K562 (cell line): ENCODE results near the gene RBM15. TPM values are rescaled to one million over a fixed set of nuclear protein-coding genes. Genes with fewer than 3 reads are reported as not detected.

Experiments used
- ATAC-seq: fragments of 200-7000 bp; cut with Tn5 transposase; 3 replicates; pipeline ENCODE4 v1.9.1; 2020; ENCODE audit warnings: moderate library complexity
- BruUV-seq: library from RNA; stranded (reverse); fragments of 400-500 nt; replicated peaks from 2 replicates; lab custom pipeline; 2021; lab: Mats Ljungman, UMichigan
- CTCF ChIA-PET: fragments of 300-600 bp; formaldehyde crosslinking; extraction: SDS; loops from one replicate; lab custom pipeline; 2021; ENCODE audit warnings: low intra/inter-chr PET ratio; lab: Yijun Ruan, JAX
- POLR2A ChIA-PET: fragments of 300-600, 350-650 bp; sonication (Branson Sonifier 250); formaldehyde crosslinking; extraction: SDS; loops from one replicate; lab custom pipeline; 2021; ENCODE audit warnings: antibody characterized with exemption, inconsistent platforms; lab: Yijun Ruan, JAX
- DNase-seq, 4 experiments: peaks; one replicate each; pipeline versions ENCODE4 v3.0.0 to v3.0.0-alpha.2; 2011 to 2018; ENCODE audit warnings: low spot score in 3 of 4, mixed read lengths in 3 of 4; ENCODE audit errors: extremely low read depth in 1 of 4
- FAIRE-seq: peaks from 2 replicates; lab custom pipeline; 2011; peaks lifted over from hg19 to GRCh38; lab: Jason Lieb, UNC
- H2AFZ ChIP-seq: 2 replicates; pipeline ENCODE4 v1.6.0; 2011; ENCODE audit warnings: low read depth, low read length, control low read depth, inconsistent platforms
- H3K27ac ChIP-seq: fragments of 200-600 bp; 3 replicates; pipeline ENCODE4 v1.8.0; 2011; ENCODE audit warnings: low read depth, mild to moderate bottlenecking, control low read depth, inconsistent platforms, low read length, moderate library complexity, mixed read lengths; ENCODE audit errors: extremely low read depth
- H3K27me3 ChIP-seq, 2 experiments: fragments of 300-600 bp in 1 of 2; 2 replicates in 1 of 2; 3 replicates in 1 of 2; pipeline versions ENCODE4 v1.6.0 to v1.8.0; 2011; ENCODE audit warnings: inconsistent platforms in 2 of 2, low read length in 2 of 2, mild to moderate bottlenecking in 1 of 2, mixed read lengths in 1 of 2, moderate library complexity in 1 of 2; ENCODE audit not compliant: control insufficient read depth in 2 of 2, insufficient read depth in 2 of 2
- H3K36me3 ChIP-seq: fragments of 300-600 bp; 3 replicates; pipeline ENCODE4 v1.8.0; 2011; ENCODE audit warnings: mild to moderate bottlenecking, low read length, inconsistent platforms; ENCODE audit not compliant: control insufficient read depth, insufficient read depth
- H3K4me1 ChIP-seq, 2 experiments: fragments of 200-600 bp in 1 of 2; replicated peaks in 1 of 2; 2 replicates in 1 of 2; 3 replicates in 1 of 2; pipeline versions ENCODE4 v1.5.1 to v1.8.0; 2011; ENCODE audit warnings: inconsistent platforms in 2 of 2, low read length in 2 of 2, mild to moderate bottlenecking in 1 of 2, mixed read lengths in 1 of 2, moderate library complexity in 1 of 2; ENCODE audit not compliant: control insufficient read depth in 2 of 2, insufficient read depth in 2 of 2
- H3K4me2 ChIP-seq: 2 replicates; pipeline ENCODE4 v1.6.1; 2011; ENCODE audit warnings: low read length, control low read depth, inconsistent platforms, mixed read lengths; ENCODE audit not compliant: insufficient read depth
- H3K4me3 ChIP-seq: fragments of 200-600 bp; sonication (generic), shearing (Covaris generic); 2 replicates; pipeline ENCODE4 v1.5.1; 2016; ENCODE audit warnings: control low read depth, inconsistent platforms
- H3K79me2 ChIP-seq: fragments of 200-600 bp; 3 replicates; pipeline ENCODE4 v1.8.0; 2011; ENCODE audit warnings: low read length, inconsistent platforms; ENCODE audit not compliant: control insufficient read depth, insufficient read depth
- H3K9ac ChIP-seq, 2 experiments: 2 replicates each; pipeline versions ENCODE4 v1.6.0 to v1.6.1; 2011; ENCODE audit warnings: low read depth in 2 of 2, low read length in 2 of 2, control low read depth in 1 of 2, inconsistent platforms in 1 of 2, mild to moderate bottlenecking in 1 of 2, mixed read lengths in 1 of 2; ENCODE audit not compliant: insufficient read depth in 1 of 2
- H3K9me1 ChIP-seq: one replicate; pipeline ENCODE4 v1.6.0; 2011; ENCODE audit warnings: inconsistent platforms, mild to moderate bottlenecking, low read length, moderate library complexity; ENCODE audit not compliant: control insufficient read depth, insufficient read depth
- H3K9me3 ChIP-seq: replicated peaks from 2 replicates; pipeline ENCODE4 v1.5.1; 2011; ENCODE audit warnings: low read depth, low read length, inconsistent platforms; ENCODE audit not compliant: control insufficient read depth, insufficient read depth
- H4K20me1 ChIP-seq: replicated peaks from 2 replicates; pipeline ENCODE4 v1.6.1; 2011; ENCODE audit warnings: low read length, inconsistent platforms, mixed read lengths; ENCODE audit not compliant: control insufficient read depth, insufficient read depth
- CHD1 ChIP-seq: fragments of 200-600 bp; sonication (generic); IDR thresholded peaks from one replicate; pipeline ENCODE4 v1.6.1; 2012; ENCODE audit warnings: mild to moderate bottlenecking, moderate library complexity, low read length, inconsistent platforms
- IRF9 ChIP-seq: fragments of 450-650 bp; IDR thresholded peaks from 2 replicates; pipeline ENCODE4 v1.6.1; 2016; ENCODE audit warnings: missing biosample characterization, missing genetic modification characterization
- JUND ChIP-seq, 2 experiments: IDR thresholded peaks; 2 replicates in 1 of 2; 3 replicates in 1 of 2; pipeline ENCODE4 v1.6.1; 2011; ENCODE audit warnings: borderline replicate concordance in 2 of 2, low read depth in 2 of 2, low read length in 2 of 2, improper control_type of control experiment in 1 of 2, missing biosample characterization in 1 of 2, missing genetic modification characterization in 1 of 2, missing genetic modification reagents in 1 of 2
- PHF8 ChIP-seq: fragments of 200-600 bp; sonication (generic); IDR thresholded peaks from 2 replicates; pipeline ENCODE4 v1.6.1; 2012; ENCODE audit warnings: mixed run types, mild to moderate bottlenecking, inconsistent platforms, low read length, moderate library complexity, borderline replicate concordance
- PHTF2 ChIP-seq: fragments of 250-450 bp; sonication (Bioruptor Pico); IDR thresholded peaks from 2 replicates; pipeline ENCODE4 v1.5.0; 2021; ENCODE audit warnings: mild to moderate bottlenecking
- RREB1 ChIP-seq: fragments of 250-450 bp; sonication (Bioruptor Pico); IDR thresholded peaks from 2 replicates; pipeline ENCODE4 v1.4.0; 2020
- SMARCE1 ChIP-seq: fragments of 450-650 bp; IDR thresholded peaks from 2 replicates; pipeline ENCODE4 v1.7.1; 2016; ENCODE audit warnings: mild to moderate bottlenecking
- ZBTB17 ChIP-seq: fragments of 450-650 bp; formaldehyde crosslinking; IDR thresholded peaks from 2 replicates; pipeline ENCODE4 v1.4.0; 2020; ENCODE audit warnings: mild to moderate bottlenecking
- ZBTB9 ChIP-seq: fragments of 450-650 bp; formaldehyde crosslinking; IDR thresholded peaks from 2 replicates; pipeline ENCODE4 v1.4.0; 2020; ENCODE audit warnings: mild to moderate bottlenecking, moderate library complexity
- ZKSCAN8 ChIP-seq: fragments of 200-800 bp; sonication (Bioruptor generic); IDR thresholded peaks from 2 replicates; pipeline ENCODE4 v1.6.1; 2016; ENCODE audit warnings: missing genetic modification characterization, missing compliant biosample characterization
- ZNF121 ChIP-seq: sonication (generic); formaldehyde crosslinking; conservative IDR thresholded peaks from 2 replicates; pipeline ENCODE4 v1.8.0; 2022; ENCODE audit warnings: missing genetic modification reagents
- ZNF212 ChIP-seq: fragments of 450-650 bp; formaldehyde crosslinking; IDR thresholded peaks from 2 replicates; pipeline ENCODE4 v1.4.0; 2020; ENCODE audit warnings: mild to moderate bottlenecking
- ZNF41 ChIP-seq: fragments of 250-450 bp; sonication (Bioruptor Pico); conservative IDR thresholded peaks from 2 replicates; pipeline ENCODE4 v1.4.0; 2020; ENCODE audit warnings: mild to moderate bottlenecking
- ZNF586 ChIP-seq: fragments of 450-650 bp; formaldehyde crosslinking; conservative IDR thresholded peaks from 2 replicates; pipeline ENCODE4 v1.4.0; 2020; ENCODE audit warnings: mild to moderate bottlenecking, moderate library complexity
- ZNF76 ChIP-seq: fragments of 250-450 bp; sonication (Bioruptor Pico); IDR thresholded peaks from 2 replicates; pipeline ENCODE4 v1.4.0; 2020; ENCODE audit warnings: mild to moderate bottlenecking, moderate library complexity, borderline replicate concordance
- WGBS: fragments of 100-300 bp; shearing (Covaris generic); methylation state at CpG from one replicate; pipeline ENCODE4 v1.1.6; 2016; ENCODE audit warnings: low coverage, mixed read lengths; ENCODE audit not compliant: insufficient coverage; ENCODE audit errors: missing lambda C conversion rate; 5-methylcytosine and 5-hydroxymethylcytosine counted together
- in situ Hi-C: fragments of 300-500 bp; cut with MboI; formaldehyde crosslinking; loops from 4 replicates; pipeline ENCODE4 v1.15.0; 2018; ENCODE audit warnings: inconsistent platforms, mixed read lengths
- intact Hi-C: fragments of 100-400 bp; cut with micrococcal nuclease; formaldehyde crosslinking; loops from 2 replicates; pipeline ENCODE4 v1.14.2; 2022
- polyA plus RNA-seq, 8 experiments: library from polyadenylated mRNA; depleted of rRNA in 4 of 8; stranded (reverse) in 5 of 8; unstranded in 3 of 8; fragments of >200 nt; fragmentation: Nextera tagmentation in 2 of 8; fragmentation: Illumina TruSeq in 1 of 8; extraction: Ambion mirVana in 2 of 8; extraction: Trizol in 1 of 8; gene quantifications; 2 replicates each; pipeline versions ENCODE4 v1.2.1 to v1.2.3, GENCODE V29; 2011 to 2014; ENCODE audit warnings: inconsistent platforms in 1 of 8, missing spikeins in 1 of 8
- total RNA-seq, 7 experiments: library from RNA; depleted of rRNA in 6 of 7; stranded (reverse); fragments of >200 nt in 6 of 7; fragmentation: Illumina TruSeq in 2 of 7; extraction: Trizol in 2 of 7; gene quantifications; 2 replicates each; pipeline versions ENCODE4 v1.2.1 to v1.2.3, GENCODE V29; 2011 to 2021; ENCODE audit warnings: low replicate concordance in 1 of 7

RBM15 gene
- total and polyA plus RNA-seq, 9 of the 15 experiments (the other 6 are each of a cell fraction or from before 2014, with no cell fraction given), result 2.4 to 63.4 (median 28.2) TPM

DNA sequence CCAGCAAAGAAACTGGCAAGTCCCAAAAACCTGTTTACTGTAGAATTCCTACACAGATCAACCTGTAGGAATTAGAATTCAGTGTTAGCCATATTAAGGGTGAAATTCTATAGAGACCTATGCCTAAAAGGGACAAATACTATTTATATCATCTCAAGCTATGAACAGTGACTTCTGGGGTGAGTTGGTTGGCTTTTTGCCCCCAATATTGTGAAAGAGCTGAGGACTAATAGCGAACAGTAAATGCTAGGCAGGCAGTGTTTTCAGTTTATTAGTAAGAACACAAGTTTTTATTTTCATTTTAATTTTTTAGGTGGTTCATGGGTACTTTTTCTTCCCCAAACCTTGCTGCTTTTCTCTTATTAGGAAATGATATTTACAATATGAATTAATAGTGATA lies 36.3 kb downstream of the RBM15 start:
- BruUV-seq, result no TSS peak
- in situ Hi-C loops, result no loop called here
- CTCF ChIA-PET, result no interaction called here
- TF ChIP-seq ZNF76 (no peak), JUND (IDR thresholded peaks at IDR 0.05; ENCODE audit: borderline replicate concordance, low read depth, low read length) (no peak), JUND (tag; IDR thresholded peaks at IDR 0.05; ENCODE audit: borderline replicate concordance, low read depth, low read length) (no peak), ZBTB17 (CRISPR knock-in tag) (no peak), ZKSCAN8 (CRISPR knock-in tag) (no peak), ZBTB9 (CRISPR knock-in tag) (no peak), RREB1 (no peak), ZNF121 (no peak), ZNF586 (CRISPR knock-in tag) (no peak), CHD1 (no peak), PHF8 (no peak), ZNF212 (CRISPR knock-in tag) (no peak), ZNF41 (CRISPR knock-in tag) (no peak), SMARCE1 (no peak), PHTF2 (CRISPR knock-in tag) (no peak), IRF9 (tag) (no peak)

More for the DNA sequence above, 36.3 kb downstream of the RBM15 start:
- H3K9me3 ChIP-seq, result no peaks in the 10 kb centered on the region
- H3K36me3 ChIP-seq, result peaks cover 87% of the 10 kb centered on the region
- no peaks in the 10 kb centered on the region for H3K9me1 ChIP-seq
- H4K20me1 ChIP-seq, result no peaks in the 10 kb centered on the region
- POLR2A ChIA-PET, result interaction anchor here (1.0 to 4.3 kb wide), 3 partner anchors 12 to 40 kb away, joined by 4 to 17 read pairs (median 6); partner anchors contain the start of gene RBM15
- no peaks in the 10 kb centered on the region for H3K27me3 ChIP-seq
- no peaks in the 10 kb centered on the region; a peak in 1 of 5 replicates for H3K4me1 ChIP-seq
- H3K27ac ChIP-seq, result no peak overlapping the region
- intact Hi-C loops, result no loop called here
- peaks cover 11% of the 10 kb centered on the region; the same call in 2 of the 3 replicates for H3K79me2 ChIP-seq
- no peak overlapping the region for H3K4me2 ChIP-seq
- FAIRE-seq, result no peak
- 100% methylated on average over 1 of the region's 1 CpG for WGBS
- no peak overlapping the region for H2AFZ ChIP-seq
- no peak for ATAC-seq
- no peak overlapping the region for H3K9ac ChIP-seq
- no peak for DNase-seq
- no peak overlapping the region for H3K4me3 ChIP-seq
